Left kidney (tissue), 8 donors: ENCODE measurements around the gene NAPB. TPM values are rescaled to one million over a fixed set of nuclear protein-coding genes. Genes with fewer than 3 reads are reported as not detected.
"Not testable (repeated sequence)": the region's sequence is repeated elsewhere in the genome, so short reads cannot be mapped to it uniquely, and the experiment has no call there.

ENCODE experiments used
- DNase-seq: peaks from one replicate; pipeline ENCODE4 v3.0.0-alpha.2; 2013
- long read RNA-seq, 8 donors: transcript quantifications; one replicate each; lab custom pipeline, GENCODE V29; 2026
- polyA plus RNA-seq: library from polyadenylated mRNA; unstranded; fragments of 120-200 nt; gene quantifications from one replicate; pipeline ENCODE4 v1.2.1, GENCODE V29; 2013; ENCODE audit not compliant: insufficient read length

The NAPB gene
- polyA plus RNA-seq = 28.2 TPM
- long read RNA-seq, donor 1 = 0 reads
- long read RNA-seq, donor 2, partial matches to known transcripts = 0 of 3 reads
- long read RNA-seq, donor 2, other reads (novel, unspliced or antisense) = 0 of 3 reads
- long read RNA-seq, donor 3, partial matches to known transcripts = 0 of 1 reads
- long read RNA-seq, donor 3, other reads (novel, unspliced or antisense) = 0 of 1 reads
- long read RNA-seq, donor 4 = 0 reads
- long read RNA-seq, donor 5, partial matches to known transcripts = 0 of 3 reads
- long read RNA-seq, donor 5, other reads (novel, unspliced or antisense) = 0 of 3 reads
- long read RNA-seq, donor 6, partial matches to known transcripts = 0 of 3 reads
- long read RNA-seq, donor 6, other reads (novel, unspliced or antisense) = 0 of 3 reads
- long read RNA-seq, donor 7, partial matches to known transcripts = 0 of 3 reads
- long read RNA-seq, donor 7, other reads (novel, unspliced or antisense) = 0 of 3 reads
- long read RNA-seq, donor 8 = 0 reads

- peak; percentile 93 for DNase-seq
Observed at GRCh38 chr20:23420943-23421931, at the start of gene NAPB. TSS of gene NAPB (minus strand) at chr20:23421488. CDS start at chr20:23421402, 86 bp downstream.

GRCh38 chr20:23466961-23467360, 45.7 kb upstream of the NAPB start:
- not testable (repeated sequence) for DNase-seq

- no peak for DNase-seq
Observed at GRCh38 chr20:23461180-23461579, 39.9 kb upstream of the NAPB start.

- no peak for DNase-seq
Observed at GRCh38 chr20:23459461-23460150, 38.3 kb upstream of the NAPB start.

GRCh38 chr20:23456873-23457272, 35.6 kb upstream of the NAPB start:
- no peak for DNase-seq

GRCh38 chr20:23456409-23456808, 35.1 kb upstream of the NAPB start:
- no peak for DNase-seq

GRCh38 chr20:23455639-23456038, 34.4 kb upstream of the NAPB start:
- no peak for DNase-seq

GRCh38 chr20:23454816-23455215, 33.5 kb upstream of the NAPB start:
- no peak for DNase-seq

- no peak for DNase-seq
Observed at GRCh38 chr20:23453549-23454543, 32.6 kb upstream of the NAPB start.

- DNase-seq = no peak
Observed at GRCh38 chr20:23452776-23453175, 31.5 kb upstream of the NAPB start, which contains the start of gene CST11. TSS of gene CST11 (minus strand) at chr20:23452876. CDS start at chr20:23452811, 65 bp downstream.

GRCh38 chr20:23451956-23452487, 30.7 kb upstream of the NAPB start:
- no peak for DNase-seq

GRCh38 chr20:23450877-23451276, 29.6 kb upstream of the NAPB start:
- no peak for DNase-seq

GRCh38 chr20:23449421-23449820, 28.1 kb upstream of the NAPB start:
- no peak for DNase-seq

GRCh38 chr20:23448167-23448566, 26.9 kb upstream of the NAPB start:
- DNase-seq = no peak

- DNase-seq = no peak
Observed at GRCh38 chr20:23446505-23446904, 25.2 kb upstream of the NAPB start.

- DNase-seq = no peak
Observed at GRCh38 chr20:23445596-23446217, 24.4 kb upstream of the NAPB start.

- DNase-seq = no peak
Observed at GRCh38 chr20:23444859-23445258, 23.6 kb upstream of the NAPB start.

GRCh38 chr20:23442436-23442835, 21.1 kb upstream of the NAPB start:
- DNase-seq = no peak

GRCh38 chr20:23441850-23442313, 20.6 kb upstream of the NAPB start:
- DNase-seq = peak; percentile 86

GRCh38 chr20:23440004-23440403, 18.7 kb upstream of the NAPB start:
- no peak for DNase-seq
